ENCODE results near the gene GRAMD4.

Gene GRAMD4, protein sequence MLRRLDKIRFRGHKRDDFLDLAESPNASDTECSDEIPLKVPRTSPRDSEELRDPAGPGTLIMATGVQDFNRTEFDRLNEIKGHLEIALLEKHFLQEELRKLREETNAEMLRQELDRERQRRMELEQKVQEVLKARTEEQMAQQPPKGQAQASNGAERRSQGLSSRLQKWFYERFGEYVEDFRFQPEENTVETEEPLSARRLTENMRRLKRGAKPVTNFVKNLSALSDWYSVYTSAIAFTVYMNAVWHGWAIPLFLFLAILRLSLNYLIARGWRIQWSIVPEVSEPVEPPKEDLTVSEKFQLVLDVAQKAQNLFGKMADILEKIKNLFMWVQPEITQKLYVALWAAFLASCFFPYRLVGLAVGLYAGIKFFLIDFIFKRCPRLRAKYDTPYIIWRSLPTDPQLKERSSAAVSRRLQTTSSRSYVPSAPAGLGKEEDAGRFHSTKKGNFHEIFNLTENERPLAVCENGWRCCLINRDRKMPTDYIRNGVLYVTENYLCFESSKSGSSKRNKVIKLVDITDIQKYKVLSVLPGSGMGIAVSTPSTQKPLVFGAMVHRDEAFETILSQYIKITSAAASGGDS

DNA sequence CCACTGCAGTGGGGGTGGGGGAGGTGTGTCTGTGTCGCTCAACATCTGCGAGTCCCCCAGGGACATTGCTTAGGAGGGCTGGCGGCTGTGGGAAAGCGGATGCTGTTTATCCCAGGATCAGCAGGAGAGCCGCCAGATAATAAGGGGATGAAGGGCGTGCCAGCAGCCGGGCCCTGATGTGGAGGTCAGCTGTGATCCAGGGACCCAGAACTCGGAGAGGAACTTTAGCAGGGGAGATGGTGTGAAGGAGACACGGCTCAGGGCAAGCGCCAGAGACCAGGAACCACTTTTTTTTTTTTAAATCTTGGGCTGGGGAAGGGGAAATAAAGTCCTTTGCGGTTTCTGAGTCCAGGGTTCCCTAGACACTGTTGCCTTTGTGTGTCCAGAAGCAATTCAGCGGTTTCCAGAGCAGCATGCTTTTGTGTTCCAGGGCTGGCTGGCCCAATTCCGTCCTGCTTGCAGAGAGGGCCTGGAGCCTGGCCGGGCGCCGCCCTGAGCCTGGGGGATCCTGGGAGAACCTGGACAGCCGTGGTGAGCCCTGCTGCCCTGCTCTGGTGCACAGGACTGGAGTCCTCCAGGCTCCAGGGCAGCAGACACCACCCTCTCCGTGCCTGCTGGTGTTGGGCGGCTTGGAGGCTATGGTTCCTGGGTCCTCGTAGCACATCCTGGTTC is at the start of gene GRAMD4:
GRAMD4 (plus strand) TSS at position 557 of the 672 bp plus-strand sequence. CDS start 6,414 bp downstream, outside the sequence.
- no peak for DNase-seq (ENCODE audit: low read depth)
- H3K4me3 ChIP-seq (ENCODE audit: low read depth, low read length): no peak within 1 kb of the TSS

GRCh38 chr22:46571642-46572250 is 48.4 kb upstream of the GRAMD4 start:
- no peak overlapping the region for H3K4me3 ChIP-seq (ENCODE audit: low read depth, low read length)
- no peak for DNase-seq (ENCODE audit: low read depth)

- H3K4me3 ChIP-seq (ENCODE audit: low read depth, low read length): no peak overlapping the region
- no peak for DNase-seq (ENCODE audit: low read depth)
Observed at GRCh38 chr22:46572911-46573780, 47.0 kb upstream of the GRAMD4 start.

DNA sequence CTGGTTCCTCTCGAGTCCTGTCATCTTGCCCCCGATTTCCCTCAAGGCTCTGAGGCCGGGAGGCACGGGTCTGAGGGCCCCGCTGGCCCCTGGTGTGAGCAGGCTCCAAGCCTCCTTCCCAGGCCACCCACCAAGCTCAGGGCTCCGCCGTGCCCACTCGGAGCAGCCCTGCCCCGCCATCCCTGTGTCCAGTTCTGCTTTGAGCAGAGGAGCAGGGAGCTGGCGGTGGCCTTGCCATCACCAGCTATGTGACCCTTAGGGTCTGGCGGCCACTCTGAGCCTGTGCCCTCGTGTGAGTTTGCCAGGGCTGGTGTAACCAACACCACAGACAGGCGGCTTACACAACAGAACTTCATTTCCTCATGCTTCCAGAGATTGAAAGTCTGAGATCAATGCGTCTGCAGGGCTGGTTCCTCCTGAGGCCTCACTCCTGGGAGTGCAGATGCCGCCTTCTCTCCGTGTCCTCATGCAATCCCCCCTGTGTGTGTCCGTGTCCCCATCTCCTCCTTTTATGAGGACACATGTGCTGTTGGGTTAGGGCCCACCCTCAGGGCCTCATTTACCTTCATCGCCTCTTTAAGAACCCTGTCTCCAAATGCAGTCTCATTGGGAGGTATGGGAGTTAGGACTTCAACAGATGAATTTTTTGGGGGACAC is 46.3 kb upstream of the GRAMD4 start:
- DNase-seq (ENCODE audit: low read depth): no peak
- no peak overlapping the region for H3K4me3 ChIP-seq (ENCODE audit: low read depth, low read length)

DNA sequence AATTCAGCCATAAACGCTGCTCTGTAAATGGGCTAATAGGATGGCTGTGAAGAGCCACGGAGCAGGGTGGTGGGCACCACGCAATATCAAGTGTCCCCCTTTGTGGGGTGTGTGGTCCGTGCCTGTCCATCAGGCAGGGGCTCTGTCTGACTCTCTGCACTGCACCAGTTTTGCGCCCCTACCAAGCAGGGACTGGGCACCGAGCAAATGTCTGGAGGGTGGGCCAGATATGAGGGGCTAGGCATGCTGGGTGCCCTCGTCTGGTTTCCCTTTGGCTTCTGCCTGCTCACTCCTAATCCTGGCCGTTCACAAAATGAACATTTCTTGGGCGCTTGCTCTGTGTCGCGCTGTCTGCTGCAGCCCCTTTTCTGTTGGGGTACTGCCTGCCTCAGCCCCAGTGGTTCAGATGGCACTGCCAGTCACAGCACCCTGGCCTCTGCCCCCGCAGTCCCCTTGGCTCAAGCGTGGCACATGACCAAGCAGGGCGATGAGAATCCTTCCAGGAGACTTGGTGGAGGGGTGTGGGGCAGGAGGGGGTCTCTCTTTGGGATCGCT is 45.7 kb upstream of the GRAMD4 start:
- DNase-seq (ENCODE audit: low read depth): no peak
- H3K4me3 ChIP-seq (ENCODE audit: low read depth, low read length): no peak overlapping the region

DNA sequence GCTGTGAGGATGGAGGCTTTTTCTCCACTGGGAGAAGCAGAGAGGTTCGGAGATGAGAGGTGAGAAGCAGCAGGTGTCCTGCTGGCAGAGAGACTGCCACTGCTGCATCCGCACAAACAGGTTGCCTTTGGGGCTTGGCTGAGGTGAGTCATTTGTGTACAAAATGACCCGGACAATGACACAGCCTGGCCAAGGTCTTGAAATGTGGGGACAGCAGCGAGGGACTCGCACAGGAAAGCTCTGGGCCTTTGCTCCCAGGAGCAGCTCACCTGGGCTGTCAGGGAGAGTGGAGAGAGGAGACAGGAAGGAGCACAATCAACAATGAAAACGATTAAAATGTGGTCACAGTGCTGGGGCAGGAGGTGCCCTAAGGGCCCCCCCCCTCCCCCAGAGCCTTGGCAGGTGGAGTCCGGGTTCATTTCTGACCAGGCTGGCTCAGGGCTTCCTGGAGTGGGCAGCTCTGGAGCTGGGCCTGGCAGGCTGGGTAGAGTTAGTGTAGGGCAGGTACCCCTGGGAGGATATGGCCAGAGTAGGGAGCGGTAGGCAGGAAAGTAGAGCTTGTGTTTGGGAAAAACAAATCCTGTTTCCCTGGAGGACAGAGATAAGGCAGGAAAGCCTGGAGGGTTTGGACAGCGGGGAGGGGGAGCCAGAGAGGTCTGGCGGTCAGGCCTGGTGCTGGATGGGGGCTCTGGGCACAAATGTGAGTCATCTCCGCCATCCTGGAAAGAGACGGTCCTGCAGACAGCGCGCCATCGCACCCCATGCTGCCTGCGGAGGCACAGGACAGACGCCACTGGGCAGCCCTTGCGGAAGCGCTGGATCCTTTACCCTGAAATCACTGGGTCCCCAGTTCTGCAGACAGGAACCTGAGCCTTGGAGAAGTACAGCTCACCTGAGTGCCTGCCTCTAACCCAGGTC is 44.9 kb upstream of the GRAMD4 start:
- H3K4me3 ChIP-seq (ENCODE audit: low read depth, low read length): no peak overlapping the region
- DNase-seq (ENCODE audit: low read depth): no peak

DNA sequence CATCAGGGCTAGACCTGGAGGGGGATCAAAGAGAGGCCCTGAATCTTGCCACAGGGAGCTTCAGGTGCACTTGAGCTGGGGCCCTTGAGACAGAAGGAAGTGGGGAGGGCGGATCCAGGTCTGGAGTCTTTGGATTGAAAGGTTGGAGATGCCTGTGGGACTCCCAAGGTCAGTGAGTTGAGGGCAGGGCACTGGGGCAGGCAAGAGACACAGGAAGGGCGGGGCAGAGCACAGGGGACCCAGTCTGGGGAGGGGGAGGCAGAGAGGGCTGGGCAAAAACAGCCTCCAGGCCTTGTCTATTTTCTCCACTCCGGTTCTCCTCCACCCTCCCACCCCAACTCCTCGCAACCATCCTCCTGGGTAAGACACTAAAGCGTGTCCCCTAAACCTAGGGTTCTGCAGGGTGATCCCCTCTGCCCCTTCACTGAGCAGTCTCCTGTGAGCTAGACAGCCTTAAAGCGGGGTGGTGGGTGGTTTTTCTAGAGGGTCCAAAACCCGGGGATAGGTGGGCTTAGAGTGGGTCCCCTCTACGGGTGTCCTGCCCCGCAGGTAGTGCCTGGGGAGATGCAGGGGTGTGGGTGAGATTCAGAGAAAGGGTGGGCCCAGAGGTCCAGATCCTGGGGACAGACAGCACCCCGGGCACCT is 44.2 kb upstream of the GRAMD4 start:
- DNase-seq (ENCODE audit: low read depth): no peak
- H3K4me3 ChIP-seq (ENCODE audit: low read depth, low read length): peak overlapping the region; percentile 56

GRCh38 chr22:46576556-46577367 is 43.4 kb upstream of the GRAMD4 start:
- peak overlapping the region; percentile 62 for H3K4me3 ChIP-seq (ENCODE audit: low read depth, low read length)
- DNase-seq (ENCODE audit: low read depth): no peak

GRCh38 chr22:46577368-46578249 is 42.6 kb upstream of the GRAMD4 start:
- H3K4me3 ChIP-seq (ENCODE audit: low read depth, low read length): peak overlapping the region; percentile 62
- DNase-seq (ENCODE audit: low read depth): no peak

DNA sequence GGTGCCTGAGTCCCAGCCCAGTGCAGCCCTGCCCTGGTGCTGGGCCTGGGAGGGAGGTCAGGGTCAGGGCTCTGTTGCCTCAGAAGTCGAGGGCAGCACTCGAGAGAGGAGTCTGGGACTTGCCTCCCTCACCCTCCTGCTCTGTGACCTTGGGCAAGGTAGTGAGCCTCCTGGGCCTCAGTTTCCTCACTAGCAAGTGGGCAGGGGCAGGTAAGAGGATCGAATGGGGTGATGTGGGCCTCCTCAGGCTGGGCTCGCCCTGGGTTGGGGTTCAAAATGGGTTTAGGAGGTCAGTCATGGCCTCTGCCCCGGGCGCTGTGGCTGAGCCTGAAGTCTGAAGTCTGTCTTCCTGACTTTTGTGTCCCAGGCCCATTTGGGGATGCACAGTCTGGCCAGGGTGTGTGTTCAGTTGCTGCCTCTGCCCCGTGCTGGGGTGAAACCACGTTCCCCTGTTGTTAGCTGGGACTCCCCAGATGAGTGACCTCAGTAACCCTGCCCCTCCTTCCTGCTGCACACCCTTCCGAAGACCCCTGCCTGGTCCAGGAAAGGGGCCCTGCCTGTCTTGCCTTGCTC is 41.8 kb upstream of the GRAMD4 start:
- peak overlapping the region; percentile 62 for H3K4me3 ChIP-seq (ENCODE audit: low read depth, low read length)
- DNase-seq (ENCODE audit: low read depth): no peak

DNA sequence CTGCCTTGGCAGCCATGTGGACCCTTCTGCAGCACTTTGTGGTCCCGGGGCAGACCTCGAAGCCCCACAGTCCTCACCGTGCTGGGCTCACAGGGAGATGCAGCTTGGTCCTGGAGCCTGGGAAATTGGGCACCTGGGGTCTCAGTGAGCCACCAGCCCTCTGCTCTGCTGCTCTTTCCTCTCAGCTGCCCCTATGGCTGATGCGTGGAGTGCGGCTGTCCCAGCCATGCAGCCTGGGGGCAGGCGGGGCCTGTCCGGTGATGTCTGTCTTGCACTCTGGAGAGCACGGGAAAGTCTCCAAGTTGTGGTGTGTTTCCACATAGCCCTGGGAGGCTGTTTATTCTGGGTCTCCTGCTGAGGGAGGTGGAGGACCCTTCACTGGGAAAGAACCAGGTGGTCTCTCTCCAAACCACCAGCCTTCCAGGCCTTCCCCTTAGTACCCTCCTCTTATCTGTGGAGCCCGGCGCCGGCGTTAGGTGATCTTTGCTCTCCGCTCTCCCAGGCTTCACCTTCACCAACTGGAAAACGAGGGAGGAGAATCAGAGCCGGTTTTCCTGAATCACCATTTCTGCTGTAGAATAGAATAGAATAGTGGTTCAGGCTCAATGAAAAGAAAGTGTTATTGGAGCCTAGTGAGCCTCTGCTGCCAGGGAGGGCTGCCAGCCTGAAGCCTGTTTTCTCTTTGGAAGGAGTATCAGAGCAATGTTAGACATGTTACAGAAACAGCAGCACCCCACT is 41.2 kb upstream of the GRAMD4 start:
- H3K4me3 ChIP-seq (ENCODE audit: low read depth, low read length): no peak overlapping the region
- no peak for DNase-seq (ENCODE audit: low read depth)

DNA sequence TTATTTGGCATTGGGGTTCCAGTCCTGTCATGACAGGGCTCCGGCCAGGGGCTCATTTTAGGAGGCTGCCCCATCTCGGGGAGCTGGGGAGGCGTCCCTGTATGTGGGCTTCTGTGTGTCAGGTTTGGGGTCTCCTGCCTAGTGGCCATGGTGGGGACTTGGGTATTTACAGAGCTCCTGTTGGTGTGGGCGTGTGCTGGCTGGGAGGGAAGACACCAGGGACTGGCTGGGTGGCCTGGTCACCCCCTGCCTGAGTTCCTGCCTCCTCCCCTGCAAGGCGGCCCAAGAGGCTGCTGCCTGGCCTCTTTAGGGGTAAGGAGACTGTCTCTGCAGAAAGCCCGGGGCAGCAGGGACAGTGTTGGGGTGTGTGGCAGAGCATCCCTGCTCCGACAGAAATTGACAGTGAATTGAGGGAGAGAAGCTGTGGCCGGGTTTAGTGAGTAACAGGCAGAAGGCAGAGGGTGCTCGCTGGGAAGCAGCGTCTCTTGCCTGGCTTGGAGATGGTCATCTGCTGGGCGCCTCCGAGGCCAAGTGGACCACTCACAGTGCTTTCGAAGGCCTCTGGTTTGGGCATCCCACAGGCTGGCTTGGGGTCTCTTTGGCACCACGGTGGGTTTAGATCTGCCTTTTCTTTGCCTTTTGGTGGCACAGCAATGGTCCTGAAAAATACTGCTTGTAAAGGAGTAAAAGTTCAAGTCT is 40.3 kb upstream of the GRAMD4 start:
- no peak overlapping the region for H3K4me3 ChIP-seq (ENCODE audit: low read depth, low read length)
- no peak for DNase-seq (ENCODE audit: low read depth)

GRCh38 chr22:46580940-46581537 is 39.1 kb upstream of the GRAMD4 start:
- DNase-seq (ENCODE audit: low read depth): no peak
- H3K4me3 ChIP-seq (ENCODE audit: low read depth, low read length): no peak overlapping the region
